Activated CD4-positive, alpha-beta T cell treated with anti-CD3 and anti-CD28 coated beads, Interleukin-2, amount 50 U/mL, for 48 hours (primary cell): ENCODE data around the gene ASIC2.
A peak's percentile ranks its signal among the peaks of the same experiment; 100 is the strongest.

Experiments
- DNase-seq, 2 experiments: peaks; one replicate each; pipeline ENCODE4 v3.0.0-alpha.2; 2020

The ASIC2 gene

DNA sequence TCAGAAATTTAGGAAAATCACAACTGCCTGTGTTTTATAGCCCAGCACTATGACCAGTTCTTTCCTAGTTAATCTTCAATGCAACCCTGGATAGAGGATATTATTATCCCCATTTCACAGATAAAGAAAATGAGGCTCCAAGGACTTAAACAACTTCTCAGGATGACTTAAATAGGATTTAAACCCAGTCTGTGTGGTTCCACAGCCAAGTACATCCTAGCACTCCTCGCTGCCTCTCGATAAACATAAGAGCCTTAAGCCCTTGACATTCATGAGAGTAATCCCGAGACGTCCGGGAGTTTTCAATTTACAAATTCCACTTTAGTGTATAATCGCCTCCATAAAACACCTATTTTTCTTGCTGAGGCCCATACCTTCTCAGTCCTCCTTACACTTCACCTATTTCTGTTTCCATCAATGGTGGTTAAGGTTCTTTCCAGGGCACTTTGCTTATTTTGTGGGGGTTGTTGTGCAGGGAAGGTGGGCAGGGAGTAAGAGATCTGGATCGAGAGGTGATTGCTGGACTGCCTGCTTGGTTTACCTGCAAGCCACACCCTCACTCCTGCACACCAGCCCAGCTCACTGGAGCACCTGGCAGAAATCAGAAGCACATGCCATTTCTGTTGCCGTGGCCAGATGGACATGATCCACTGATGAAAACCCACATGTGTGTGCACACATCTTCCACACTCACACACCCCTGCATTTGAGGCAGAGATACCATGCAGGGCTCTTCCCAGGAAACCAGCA, 50.5 kb downstream of the ASIC2 start:
- DNase-seq, result no peak

DNA sequence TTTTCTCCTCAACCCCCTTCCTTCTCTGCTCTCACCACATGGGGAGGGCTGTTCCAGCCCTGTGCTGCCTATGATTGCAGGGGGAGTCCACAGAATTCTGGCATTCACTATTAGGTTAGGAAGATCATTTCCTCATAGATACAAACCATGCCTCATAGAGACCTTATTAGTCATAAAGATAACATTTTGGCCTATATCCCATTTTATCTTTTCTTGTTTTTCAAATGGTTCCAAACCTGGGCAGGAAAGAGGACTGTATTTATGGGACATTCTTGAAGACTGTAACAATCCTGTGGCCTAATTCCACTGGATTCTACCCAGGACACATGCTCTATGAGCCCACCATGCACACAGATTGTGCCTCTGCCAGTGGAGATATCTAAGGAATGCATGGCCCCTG, 51.7 kb downstream of the ASIC2 start:
- DNase-seq, result no peak

DNA sequence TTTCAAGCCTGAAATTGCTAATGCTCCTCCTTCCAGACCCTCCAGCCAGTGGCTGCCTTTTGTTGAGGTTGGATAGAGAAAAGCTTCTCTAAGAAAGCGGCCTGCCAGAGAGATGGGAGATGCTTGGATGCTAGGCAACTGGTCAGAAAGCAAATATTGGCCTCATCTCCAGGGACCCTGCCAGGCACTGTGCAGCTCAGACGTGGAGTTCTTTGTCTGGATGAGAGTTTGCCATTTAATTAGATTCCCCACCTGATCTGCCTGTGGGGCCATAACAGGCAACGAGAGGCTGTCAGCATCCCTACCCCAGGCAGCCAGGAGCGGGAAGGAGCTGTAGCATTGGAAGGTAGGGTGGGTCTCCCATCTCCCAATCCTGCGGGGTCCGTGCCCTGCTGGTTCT, 52.7 kb downstream of the ASIC2 start:
- DNase-seq, result no peak

DNA sequence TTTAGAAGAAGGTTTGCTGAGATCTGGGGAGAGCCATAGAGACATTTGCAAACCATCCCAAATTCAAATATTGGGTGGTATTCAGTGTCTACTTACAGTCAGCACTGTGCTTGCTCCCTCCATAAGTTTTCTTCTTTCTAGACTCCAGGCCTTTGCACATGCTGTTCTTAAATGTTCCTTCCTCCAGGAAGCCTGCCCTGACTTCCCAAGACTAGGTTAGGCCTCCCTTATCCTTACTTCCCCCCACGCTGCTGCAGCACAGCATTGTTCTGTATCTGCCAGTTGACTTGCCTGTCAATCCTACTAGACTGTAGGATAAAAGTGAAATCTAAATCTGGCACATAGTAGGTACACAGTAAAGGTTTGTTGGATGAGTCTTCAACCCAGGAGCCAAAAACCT, 53.4 kb downstream of the ASIC2 start:
- no peak for DNase-seq

DNA sequence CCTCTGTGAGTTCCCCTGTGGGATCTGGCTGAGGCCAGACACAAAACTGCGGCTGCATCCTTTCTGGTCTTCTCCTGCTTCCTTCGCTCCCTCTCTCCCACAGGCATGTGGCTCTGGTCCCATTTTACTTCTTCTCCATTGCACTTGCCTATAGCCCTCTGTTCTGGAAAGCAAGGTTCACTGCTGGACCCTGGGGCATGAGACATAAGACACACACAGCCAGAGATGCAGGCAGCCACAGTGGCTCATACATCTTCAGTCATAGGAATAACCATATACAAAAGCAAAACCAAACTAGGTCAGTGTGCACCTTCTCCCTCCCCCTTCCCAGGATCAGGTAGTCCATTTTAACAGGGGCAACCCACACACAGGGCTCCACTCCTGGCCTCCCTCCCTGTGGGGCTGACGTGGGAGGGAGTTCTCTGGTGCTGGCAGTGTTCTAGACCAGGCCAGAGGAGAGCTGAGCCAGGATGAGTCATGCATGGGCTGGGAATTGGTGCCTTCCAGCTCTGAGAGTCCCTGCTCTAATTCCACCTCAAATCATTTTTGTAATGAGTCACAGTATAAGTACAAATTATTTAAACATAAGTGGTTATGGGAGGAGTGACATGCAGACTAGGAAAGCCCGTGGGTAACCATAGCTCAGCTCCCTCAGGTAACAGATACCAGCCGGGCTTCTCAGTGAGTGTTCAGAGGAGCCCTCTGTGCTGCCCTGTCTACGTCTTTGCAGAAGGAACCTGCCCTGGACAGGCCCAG, 58.0 kb downstream of the ASIC2 start:
- DNase-seq, result peak; percentile 36 to 49

DNA sequence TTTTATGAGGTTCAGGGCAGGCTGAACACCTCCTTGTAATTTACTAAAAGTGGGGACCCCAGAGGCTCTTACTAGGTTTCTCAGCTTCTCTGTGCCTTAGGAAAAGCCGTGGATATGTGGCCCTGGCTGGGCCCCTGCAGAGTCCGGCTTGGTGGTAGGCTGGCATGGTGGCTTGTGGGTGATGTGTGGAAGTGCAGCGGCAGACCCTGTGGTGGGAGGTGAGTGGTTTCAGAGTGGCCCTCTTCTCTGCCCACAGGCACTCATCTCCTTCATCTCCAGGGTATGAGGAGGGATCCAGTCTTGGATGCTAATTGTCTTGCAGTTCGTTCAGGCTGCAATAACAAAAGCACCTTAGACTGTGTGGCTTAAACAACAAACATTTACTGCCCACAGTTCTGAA, 58.9 kb downstream of the ASIC2 start:
- DNase-seq, result no peak

DNA sequence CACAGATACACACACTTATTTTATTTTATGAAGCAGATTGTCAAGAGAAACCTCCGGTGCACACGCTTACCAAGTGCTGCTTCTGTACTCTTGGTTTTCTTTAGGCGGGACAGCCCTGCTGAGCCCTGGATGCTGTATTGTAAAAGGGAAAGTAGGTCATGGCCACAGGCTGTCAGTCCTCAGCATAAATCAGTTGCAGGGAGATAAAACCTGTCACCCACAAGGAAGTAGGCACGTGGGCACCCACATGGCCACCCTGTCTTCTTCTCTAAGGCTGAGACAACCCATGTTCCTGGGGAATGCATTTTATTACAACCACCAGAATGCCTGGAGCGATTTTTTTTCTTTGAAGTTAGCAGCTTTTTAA, 59.3 kb downstream of the ASIC2 start:
- DNase-seq, result peak; percentile 9 to 28

DNA sequence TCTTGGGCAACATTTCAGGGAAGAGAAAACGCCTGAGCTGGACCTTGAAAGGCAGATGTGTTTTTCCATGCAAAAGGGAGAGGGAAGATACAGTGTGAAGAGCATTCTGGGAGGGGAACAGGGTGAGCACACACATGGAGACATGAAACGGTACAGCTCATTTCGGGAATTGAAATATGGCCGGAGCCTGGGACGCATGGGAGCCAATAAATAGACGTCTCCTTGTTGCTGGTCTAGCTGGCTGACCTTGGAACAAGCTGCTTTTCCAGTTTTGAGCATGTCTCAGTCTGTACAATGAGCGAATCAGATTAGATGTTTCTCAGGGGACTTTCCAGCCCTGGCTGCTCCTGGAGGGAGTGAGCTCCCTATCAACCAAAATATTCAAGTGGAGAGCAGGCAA, 63.6 kb downstream of the ASIC2 start:
- no peak for DNase-seq

DNA sequence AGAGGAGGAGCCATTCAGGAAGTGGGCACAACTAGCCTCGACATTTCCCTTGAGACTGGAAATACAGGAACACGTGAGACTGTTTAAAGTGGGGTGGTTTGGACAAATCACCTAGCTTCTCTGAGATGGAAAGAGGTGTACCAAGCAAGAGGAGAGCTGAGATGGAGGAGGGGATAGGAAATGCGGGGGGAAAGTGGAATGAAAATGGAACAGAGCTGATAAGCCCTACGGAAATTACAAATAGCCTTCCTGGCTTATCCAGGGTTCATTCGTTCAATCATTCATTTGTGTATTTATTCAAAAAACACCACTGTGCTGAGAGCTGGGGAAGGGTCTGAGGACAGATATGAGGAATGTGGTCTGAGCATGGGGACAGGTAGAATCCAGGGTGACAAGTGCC, 64.1 kb downstream of the ASIC2 start:
- no peak for DNase-seq

DNA sequence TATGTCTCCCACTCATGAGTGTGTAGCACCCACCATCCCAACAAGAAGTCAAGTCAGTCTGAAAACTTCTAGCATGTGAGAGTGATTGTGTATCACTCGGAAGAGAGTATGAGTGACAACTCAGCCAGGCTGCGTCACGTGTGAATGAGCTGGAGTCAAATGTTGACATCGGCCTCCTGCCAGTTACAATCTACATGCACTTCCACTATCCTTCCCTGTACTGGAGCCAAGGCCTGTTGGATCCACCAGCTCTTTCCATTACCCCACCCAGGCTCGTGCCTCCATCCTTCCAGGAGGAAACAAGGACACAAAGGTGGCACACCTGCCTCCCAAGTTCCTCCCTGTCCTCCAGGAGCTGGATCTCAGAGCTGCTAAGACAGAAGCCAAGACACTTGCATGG, 64.5 kb downstream of the ASIC2 start:
- no peak for DNase-seq

DNA sequence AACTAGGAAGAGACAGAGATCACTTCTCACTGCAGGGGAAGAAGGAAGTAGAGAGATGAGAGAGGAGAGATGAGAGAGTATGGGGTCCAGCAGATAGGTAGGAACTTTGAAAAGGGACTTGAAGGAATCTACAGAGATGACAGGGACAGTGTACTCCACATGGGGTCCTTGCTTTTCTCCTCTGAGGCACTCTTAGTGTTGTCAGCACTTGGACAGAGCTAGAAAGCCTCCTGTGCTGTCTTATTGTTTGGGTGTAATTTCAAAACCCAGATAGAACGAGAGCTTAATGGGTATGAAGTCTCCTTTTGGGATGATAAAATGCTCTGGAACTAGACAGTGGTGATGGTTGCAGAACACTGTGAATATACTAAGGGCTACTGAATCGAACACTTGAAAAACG, 65.2 kb downstream of the ASIC2 start:
- no peak for DNase-seq

DNA sequence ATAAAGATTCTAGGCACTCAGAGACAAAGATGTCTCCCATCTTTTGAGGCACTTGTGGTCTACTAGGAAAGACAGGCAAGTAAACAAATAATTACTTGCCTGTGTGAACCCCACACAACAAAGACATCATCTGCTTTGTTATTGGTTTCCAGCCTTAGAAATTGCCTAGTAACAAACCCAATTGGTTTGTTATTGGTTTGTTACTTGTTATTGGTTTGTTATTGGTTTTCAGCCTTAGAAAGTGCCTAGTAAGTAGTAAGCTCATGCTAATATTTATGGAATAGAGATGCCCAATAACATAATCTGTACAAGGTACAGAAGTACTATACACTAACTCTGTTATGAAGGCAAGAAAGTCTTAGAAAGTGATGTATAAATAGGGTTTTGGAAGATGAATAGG, 67.1 kb downstream of the ASIC2 start:
- no peak for DNase-seq

DNA sequence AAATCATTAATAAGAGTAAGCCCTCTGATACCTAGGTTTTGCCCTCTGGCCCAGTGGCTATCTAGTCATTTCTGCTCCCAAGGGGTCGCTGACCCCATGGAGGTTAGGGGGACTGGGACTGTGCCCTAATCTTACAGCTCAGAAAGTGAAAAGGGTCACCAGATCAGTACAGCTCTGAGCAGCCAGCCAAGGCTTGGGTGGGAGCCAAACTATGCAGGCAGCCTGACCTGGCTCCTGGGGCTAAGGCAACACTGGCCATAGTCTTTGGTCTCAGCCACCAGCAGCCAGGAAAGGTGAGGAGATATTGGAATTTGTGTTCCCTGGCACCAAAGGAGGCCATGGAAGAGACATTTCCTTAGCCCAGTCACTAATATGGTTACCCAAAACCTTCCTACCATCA, 67.6 kb downstream of the ASIC2 start:
- no peak for DNase-seq

DNA sequence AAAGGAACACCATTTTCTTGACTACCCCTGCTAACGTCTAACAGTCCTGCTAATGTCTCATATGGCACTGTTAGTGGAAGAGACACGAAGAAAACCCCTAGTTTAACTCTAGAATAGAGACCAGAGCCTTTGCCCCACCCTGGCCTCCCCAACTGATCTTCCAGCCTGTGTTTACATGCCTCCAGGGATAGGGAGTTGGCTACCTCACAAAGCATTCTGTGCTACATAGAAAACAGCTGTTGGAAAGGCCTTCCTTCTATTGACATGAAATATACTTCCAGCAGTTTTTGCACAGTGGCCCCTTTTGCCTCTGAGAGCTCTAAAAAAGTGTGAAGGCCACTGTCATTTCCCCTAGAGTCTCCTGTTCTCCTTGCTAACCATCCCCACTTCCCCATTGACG, 73.1 kb downstream of the ASIC2 start:
- DNase-seq, result no peak

DNA sequence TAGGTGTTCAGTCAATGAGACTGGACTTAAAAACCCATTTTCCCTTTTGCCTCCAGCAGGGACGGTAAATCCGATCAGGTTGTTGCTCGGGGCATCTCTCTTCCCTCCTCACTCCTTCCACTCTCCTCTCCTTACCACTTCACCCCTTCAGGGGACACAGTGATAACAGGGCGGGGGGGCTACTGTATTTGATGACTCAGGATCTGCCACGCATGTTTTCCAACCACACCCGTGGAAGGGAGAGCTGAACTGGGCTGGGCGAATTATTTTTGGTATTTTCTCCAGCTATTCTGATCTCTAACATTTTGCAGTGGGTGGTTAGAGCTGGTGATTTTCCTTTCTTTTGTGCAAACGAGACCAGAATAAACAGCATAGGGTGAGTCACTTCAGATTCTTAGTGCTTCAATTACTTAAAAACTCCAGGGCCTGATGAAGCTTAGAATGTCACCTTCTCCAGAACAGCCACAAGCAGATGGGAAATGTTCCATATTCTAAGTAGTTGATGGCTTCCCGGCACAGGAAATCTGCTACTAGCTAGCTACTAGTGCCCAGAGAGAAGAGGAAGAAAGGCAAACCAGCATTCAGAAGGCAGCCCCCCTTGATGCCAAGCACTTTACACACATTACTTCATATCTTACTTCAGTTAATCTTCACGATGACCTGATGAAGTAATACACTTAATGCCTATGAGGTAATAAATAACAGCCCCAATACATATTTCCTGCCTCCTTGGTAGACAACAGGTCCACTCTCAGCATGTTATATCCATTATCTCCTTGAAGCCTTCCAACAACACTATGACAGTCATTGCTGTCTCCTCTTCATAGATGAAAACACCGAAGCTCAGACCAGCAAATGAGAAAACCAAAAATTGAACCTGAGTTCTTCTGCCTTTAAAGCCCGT, 74.1 kb downstream of the ASIC2 start:
- DNase-seq, result no peak

DNA sequence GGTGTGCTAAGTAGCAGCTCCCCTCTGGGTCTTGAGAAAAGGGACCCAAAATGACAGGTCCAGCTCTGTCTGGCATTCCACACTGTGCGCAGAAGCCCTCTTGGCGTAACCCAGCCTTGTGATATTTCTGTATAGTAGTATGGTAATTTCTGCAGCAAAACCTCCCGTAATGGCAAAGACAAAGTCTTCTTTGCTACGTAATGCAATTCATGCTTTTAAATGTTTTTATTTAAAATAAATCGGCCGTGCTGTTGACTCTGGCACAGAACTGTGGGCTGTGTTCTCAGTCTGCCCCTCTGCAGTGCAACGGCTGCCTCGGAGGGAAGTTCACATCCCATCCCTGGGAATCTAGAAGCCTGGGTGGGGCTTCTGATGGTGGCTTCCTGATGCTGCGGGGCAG, 75.2 kb downstream of the ASIC2 start:
- DNase-seq, result no peak

DNA sequence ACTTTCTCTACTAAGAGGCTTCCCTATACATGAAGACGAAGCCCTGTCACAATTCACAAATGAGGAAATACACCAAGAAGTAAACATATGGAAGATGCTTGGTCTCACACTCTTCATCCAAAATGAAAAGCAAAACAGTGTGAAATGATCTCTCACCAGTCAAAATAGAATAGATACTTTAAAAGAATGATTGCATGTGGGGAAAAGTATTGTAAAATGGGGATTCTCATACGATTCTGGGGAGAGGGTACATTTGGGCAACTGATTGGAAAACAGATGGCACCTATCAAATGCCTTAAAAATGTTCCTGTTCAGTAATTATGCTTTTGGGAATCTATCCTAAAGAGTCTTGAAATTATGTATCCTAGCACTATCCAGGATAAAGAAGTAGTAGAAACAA, 78.1 kb downstream of the ASIC2 start:
- DNase-seq, result no peak

DNA sequence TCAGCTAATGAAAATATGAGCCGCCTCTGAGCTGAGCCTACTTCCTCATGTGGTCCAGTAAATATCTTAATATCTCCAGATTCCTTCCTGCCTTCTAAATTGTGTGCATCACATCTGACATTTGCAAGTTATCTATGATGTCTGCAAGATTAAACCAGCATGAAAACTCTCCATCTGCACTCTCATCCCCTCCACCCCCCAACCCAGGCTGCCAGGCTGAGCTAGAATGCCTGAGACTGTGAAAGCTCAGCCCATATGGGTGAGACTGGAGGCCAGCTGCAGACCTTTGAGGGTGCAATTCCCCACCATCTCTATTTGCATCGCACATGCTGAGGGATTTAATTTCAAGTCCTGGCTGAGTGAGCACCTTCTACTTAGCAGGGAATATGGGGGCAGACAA, 82.8 kb downstream of the ASIC2 start:
- no peak for DNase-seq

DNA sequence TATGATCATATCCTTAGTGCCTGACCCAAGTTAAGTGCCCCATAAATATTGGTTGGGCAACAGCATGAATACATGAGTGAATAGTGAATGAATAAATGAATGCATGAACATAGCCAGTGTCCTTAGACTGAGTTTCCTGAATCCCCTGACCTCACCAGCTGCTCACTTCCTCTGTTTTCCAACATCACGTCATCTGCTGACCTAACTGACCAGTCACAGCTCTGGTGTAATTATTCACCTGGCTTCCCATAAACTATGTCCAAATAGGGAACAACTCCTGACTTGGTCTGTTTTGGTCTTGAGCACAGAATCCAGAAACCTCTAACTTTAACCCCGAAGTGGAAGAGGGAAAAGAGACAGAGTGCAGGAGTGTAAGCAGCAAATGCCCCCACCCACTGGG, 83.4 kb downstream of the ASIC2 start:
- DNase-seq, result no peak

DNA sequence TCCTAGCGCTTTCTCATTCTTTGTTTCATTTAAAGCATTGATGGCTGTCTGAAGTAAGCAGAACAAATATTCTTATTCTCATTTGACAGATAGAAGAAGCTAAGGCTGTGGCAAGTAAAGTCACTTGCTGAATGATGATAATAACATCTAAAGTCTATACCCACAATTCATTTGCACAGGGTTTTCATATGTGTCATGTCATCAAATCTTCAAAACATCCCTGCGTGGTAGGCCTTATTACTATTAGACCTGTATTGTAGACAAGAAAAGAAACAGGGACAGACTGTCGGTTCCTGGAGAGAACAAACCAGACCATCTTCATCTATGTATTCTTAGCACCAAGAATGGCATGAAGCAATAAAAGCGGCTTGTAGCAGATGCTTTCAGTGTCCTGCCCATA, 85.9 kb downstream of the ASIC2 start:
- DNase-seq, result no peak

DNA sequence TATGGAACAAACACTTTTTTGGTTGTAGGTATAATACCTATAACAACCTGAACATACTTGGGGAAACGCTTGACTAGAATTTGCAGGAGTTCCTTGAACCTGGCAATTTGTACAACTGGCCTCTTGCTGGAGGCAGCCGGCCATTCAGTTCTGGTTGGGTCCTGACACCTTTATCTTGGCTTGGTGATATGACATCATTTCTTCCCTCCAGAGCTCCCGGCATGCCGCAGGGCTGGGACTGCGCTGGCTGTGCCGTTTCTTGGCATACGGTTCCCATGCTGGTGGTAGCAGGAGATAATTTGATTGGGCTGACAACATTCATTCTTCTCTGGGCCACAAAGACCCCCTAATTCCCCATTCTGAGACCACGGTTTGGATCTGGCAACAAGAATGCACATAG, 87.5 kb downstream of the ASIC2 start:
- DNase-seq, result no peak

DNA sequence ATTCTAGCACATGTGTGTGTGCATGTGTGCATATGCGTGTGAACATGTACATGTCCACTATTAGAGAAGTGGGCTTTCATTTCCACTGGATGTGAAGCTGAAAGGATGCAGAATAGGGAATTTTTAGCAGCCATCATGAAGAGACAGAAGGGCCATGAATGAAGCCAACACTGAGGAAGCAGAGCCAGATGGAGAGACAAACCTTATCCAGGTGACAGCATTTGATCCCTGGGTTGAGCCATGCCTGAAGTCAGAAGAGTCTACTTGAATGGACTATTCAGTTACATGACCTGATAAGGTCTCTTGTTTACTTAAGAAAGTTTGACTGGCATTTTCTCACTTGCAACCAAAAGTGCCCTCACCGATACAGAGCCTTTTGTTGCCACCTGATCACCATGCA, 88.4 kb downstream of the ASIC2 start:
- DNase-seq, result no peak

DNA sequence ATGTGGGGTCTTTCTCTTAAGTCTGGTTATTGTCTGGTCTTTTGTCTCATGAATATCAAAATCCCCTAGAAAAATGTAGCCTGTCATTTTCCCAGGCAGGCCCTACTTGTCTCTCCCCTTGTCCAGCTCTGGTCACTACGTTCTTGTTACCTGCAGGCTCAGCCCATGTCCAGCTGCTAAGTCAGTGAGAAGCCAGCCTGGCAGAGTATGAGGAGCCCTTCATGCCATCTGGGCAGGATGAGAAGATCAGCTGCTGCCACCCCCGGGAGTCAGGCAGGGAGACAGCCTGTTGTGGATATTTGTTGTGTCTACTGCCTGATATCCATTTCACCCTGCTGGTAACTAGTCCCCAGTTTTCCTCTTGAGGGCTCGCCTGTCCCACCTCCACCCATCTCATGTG, 88.9 kb downstream of the ASIC2 start:
- DNase-seq, result no peak
